ENCODE data around the gene SYNE1.
"Not testable (repeated sequence)": the region's sequence is repeated elsewhere in the genome, so short reads cannot be mapped to it uniquely, and the experiment has no call there.

SYNE1 gene

GRCh38 chr6:152625213-152625612, 11.9 kb downstream of the SYNE1 start:
- no peak for FAIRE-seq

- FAIRE-seq, result not testable (repeated sequence)
Observed at GRCh38 chr6:152614776-152615175, 22.4 kb downstream of the SYNE1 start.

- FAIRE-seq, result no peak
Observed at GRCh38 chr6:152609125-152609670, 28.0 kb downstream of the SYNE1 start.

GRCh38 chr6:152605941-152606340, 31.2 kb downstream of the SYNE1 start:
- FAIRE-seq, result no peak

- no peak for FAIRE-seq
Observed at GRCh38 chr6:152605342-152605741, 31.8 kb downstream of the SYNE1 start.

GRCh38 chr6:152603911-152604310, 33.3 kb downstream of the SYNE1 start:
- FAIRE-seq, result no peak

GRCh38 chr6:152600022-152600421, 37.1 kb downstream of the SYNE1 start:
- no peak for FAIRE-seq

- no peak for FAIRE-seq
Observed at GRCh38 chr6:152598901-152599537, 38.1 kb downstream of the SYNE1 start.

- no peak for FAIRE-seq
Observed at GRCh38 chr6:152598421-152598820, 38.7 kb downstream of the SYNE1 start.

- no peak for FAIRE-seq
Observed at GRCh38 chr6:152596726-152597125, 40.4 kb downstream of the SYNE1 start.

GRCh38 chr6:152595499-152595898, 41.7 kb downstream of the SYNE1 start:
- no peak for FAIRE-seq

- FAIRE-seq, result no peak
Observed at GRCh38 chr6:152594701-152595100, 42.5 kb downstream of the SYNE1 start.

- no peak for FAIRE-seq
Observed at GRCh38 chr6:152588456-152588855, 48.7 kb downstream of the SYNE1 start.

GRCh38 chr6:152587473-152587872, 49.7 kb downstream of the SYNE1 start:
- FAIRE-seq, result no peak

GRCh38 chr6:152585236-152585635, 51.9 kb downstream of the SYNE1 start:
- no peak for FAIRE-seq

GRCh38 chr6:152583888-152584287, 53.3 kb downstream of the SYNE1 start:
- no peak for FAIRE-seq

GRCh38 chr6:152576525-152576924, 60.6 kb downstream of the SYNE1 start:
- no peak for FAIRE-seq

- FAIRE-seq, result no peak
Observed at GRCh38 chr6:152575621-152576150, 61.5 kb downstream of the SYNE1 start.

- no peak for FAIRE-seq
Observed at GRCh38 chr6:152575161-152575560, 62.0 kb downstream of the SYNE1 start.

GRCh38 chr6:152573762-152574161, 63.4 kb downstream of the SYNE1 start:
- FAIRE-seq, result no peak

GRCh38 chr6:152572338-152573088, 64.6 kb downstream of the SYNE1 start:
- FAIRE-seq, result no peak

GRCh38 chr6:152571943-152572337, 65.2 kb downstream of the SYNE1 start:
- FAIRE-seq, result no peak

- FAIRE-seq, result no peak
Observed at GRCh38 chr6:152571089-152571488, 66.1 kb downstream of the SYNE1 start.
